Activated T-helper 1 cell treated with anti-CD3 and anti-CD28 coated beads, Interleukin-2, amount 50 U/mL, for 16 hours (primary cell): Measurements from ENCODE around the gene STOM.

ENCODE experiments used
- DNase-seq, 2 donors: peaks; one replicate each; pipeline ENCODE4 v3.0.0-alpha.2; 2020; ENCODE audit warnings: low read depth in 1 of 2, low spot score in 1 of 2

Gene STOM

GRCh38 chr9:121349009-121349408 is 21.0 kb downstream of the STOM start:
- DNase-seq, result no peak

- no peak for DNase-seq
Measured at GRCh38 chr9:121348221-121348620, 21.8 kb downstream of the STOM start.

DNA sequence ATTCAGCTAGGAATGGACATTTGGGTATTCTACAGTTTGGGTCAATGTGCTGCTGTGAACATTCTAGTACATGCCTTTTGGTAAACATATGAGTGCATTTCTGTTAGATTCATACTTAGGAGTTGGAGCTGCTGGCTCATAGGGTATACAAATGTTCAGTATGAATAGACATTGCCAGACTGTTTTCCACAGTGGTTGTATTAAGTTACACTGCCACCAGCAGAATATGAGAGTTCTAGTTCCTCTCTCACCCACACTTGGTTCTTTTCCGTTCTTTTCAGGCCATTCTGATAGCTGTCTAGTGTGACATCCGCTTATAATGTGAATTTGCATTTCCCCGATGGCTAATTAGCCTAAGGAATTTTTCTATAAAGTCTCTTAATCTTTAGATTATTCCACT is 25.0 kb downstream of the STOM start:
- DNase-seq, result no peak

- DNase-seq, result no peak
Measured at GRCh38 chr9:121344184-121344583, 25.9 kb downstream of the STOM start.

- no peak for DNase-seq
Measured at GRCh38 chr9:121340676-121341392, 29.2 kb downstream of the STOM start.

DNA sequence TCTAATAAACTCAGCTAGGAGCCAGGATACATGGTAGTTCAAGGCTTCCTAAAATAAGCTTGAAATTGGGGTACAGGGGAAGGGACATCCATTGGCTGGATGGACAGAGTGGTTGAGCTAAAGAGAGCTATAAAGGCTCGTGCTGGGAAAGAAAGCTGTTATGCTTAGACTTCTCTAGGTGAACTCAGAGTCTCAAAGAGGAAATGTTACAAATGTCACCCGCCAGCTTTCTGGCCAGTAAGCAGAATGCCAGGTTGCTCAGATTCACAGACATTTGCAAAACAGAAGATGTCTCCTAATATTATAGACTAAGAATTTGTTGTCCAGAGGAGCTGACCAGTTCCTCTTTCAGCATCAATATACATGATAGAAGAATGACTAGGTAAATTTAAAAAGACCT is 30.6 kb downstream of the STOM start:
- DNase-seq, result no peak

DNA sequence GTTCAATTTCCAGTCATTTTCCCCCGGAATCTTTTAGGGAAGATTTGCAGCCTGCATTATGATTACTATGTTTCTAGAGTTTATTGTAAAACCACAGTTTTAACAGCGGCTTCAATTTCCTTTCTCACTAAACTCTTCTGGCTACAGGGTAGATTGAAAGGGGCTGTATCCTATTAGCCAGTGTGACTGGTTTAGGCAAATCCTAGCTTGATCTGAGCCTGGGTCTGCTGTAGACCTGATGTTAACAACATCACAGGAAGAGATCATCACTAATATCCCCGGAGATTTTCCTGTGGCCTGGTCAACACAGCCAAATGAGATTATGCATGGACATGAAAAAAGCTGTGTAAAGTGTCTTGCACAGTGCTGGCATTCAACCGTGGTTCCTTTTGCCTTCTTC is 33.4 kb downstream of the STOM start:
- no peak for DNase-seq

- no peak for DNase-seq
Measured at GRCh38 chr9:121333950-121334773, 35.9 kb downstream of the STOM start.

- DNase-seq, result no peak
Measured at GRCh38 chr9:121331992-121332685, 37.9 kb downstream of the STOM start.

DNA sequence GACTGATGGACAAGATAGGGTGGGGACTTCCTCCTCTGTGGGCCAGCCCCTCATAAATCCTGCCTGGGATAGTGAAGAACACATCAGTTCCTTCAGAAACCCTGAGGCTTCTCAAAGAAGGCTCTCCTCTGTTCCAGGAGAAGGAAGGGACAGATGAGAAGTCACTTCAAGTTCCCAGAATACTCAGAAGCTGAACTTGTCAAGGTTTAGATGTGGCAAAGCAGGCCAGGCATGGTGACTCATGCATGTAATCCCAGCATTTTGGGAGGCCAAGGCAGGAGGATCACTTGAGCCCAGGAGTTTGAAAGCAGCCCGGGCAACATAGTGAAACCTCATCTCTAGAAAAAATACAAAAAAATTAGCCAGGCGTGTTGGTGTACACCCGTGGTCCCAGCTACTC is 38.5 kb downstream of the STOM start:
- DNase-seq, result no peak

DNA sequence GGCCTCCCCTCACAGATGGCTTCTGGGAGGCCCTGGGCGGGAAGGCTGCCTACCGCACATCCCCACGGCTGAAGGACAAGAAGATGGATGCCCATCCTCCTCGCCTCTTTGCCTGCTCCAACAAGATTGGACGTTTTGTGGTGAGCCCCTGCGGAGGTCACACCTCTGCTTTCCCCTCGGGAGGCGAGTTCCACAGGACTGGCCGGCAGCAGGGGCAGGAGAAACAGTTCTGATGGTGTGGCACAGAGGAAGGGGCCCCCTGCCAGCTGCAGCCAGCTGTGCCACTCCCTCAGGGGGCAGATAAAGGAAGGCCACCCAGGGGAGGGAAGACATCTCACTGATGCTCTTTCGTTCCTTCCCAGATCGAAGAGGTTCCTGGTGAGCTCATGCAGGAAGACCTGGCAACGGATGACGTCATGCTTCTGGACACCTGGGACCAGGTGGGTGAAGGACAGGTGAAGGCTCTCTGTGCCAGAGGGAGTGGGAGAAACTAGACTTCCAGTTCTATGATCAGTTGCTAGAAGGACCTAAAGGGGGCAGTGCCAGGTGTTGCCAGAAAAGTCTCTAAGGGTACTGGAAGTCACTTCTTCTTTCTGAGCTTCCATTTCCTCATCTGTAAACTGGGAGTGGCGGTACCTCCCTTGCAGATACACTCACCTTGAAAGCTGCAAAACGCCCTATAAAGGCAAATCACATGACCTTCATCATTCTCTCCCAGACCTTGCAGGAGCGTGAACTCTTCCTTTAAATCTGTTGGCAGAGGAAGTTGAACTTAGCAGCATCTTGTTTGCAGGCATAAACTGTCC is 41.0 kb downstream of the STOM start:
- no peak for DNase-seq

- DNase-seq, result no peak
Measured at GRCh38 chr9:121328476-121328875, 41.6 kb downstream of the STOM start.

DNA sequence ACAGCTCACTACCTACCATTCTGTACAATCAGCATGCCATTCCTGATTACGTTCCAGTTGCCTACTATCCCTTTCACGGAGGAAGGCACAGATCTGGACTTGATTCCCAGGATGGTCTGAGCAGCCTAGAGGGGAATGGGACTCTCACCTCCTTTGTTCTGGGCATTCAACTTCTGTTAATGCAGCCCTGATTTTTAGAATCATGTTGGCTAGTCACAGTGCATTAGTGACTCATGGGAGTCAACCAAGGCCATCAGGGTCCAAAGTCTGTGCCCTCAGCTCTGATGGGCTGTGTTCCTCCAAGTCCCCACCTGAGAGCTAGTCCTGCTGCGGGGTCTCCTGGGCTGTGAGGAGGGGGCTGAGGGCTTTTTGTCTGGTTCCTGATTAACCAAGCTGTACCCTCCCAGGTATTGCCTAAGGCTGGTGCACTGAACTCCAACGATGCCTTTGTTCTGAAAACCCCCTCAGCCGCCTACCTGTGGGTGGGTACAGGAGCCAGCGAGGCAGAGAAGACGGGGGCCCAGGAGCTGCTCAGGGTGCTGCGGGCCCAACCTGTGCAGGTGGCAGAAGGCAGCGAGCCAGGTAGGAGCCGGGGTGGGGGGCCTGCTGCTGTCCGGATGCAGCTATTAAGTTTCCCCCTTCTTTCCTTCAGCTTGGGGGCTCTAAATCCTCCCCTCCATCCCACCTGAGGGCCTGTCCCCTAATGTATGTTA is 43.0 kb downstream of the STOM start:
- no peak for DNase-seq

DNA sequence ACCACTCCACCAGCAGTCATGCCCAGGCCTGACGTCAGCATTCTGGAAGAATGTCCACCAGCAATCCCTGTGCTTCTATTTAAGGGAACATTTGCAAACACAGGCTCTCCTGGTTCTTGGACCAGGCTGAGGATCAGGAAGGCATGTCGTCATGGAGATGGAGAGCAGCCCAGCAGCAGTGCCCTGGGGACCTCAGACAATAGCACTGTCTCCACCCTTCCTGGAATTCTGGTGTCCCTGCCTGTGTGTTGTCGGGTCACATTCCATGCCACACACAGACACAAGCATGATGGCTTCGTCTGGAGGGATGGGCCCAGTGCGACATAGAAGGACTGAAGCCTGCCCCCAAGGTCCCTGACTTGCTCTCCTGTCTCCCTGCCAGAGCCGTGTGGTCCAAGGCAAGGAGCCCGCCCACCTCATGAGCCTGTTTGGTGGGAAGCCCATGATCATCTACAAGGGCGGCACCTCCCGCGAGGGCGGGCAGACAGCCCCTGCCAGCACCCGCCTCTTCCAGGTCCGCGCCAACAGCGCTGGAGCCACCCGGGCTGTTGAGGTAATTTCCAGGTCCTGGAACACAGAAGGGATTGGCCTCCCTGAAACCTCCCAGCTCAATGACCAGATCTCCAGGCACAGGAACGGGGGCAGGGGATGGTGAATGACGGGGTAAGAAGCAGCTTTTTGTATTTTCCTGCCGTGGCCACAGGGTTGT is 43.8 kb downstream of the STOM start:
- DNase-seq, result no peak

- DNase-seq, result no peak
Measured at GRCh38 chr9:121325387-121325786, 44.7 kb downstream of the STOM start.

GRCh38 chr9:121324755-121325154 is 45.3 kb downstream of the STOM start:
- no peak for DNase-seq

GRCh38 chr9:121324316-121324715 is 45.7 kb downstream of the STOM start:
- no peak for DNase-seq

DNA sequence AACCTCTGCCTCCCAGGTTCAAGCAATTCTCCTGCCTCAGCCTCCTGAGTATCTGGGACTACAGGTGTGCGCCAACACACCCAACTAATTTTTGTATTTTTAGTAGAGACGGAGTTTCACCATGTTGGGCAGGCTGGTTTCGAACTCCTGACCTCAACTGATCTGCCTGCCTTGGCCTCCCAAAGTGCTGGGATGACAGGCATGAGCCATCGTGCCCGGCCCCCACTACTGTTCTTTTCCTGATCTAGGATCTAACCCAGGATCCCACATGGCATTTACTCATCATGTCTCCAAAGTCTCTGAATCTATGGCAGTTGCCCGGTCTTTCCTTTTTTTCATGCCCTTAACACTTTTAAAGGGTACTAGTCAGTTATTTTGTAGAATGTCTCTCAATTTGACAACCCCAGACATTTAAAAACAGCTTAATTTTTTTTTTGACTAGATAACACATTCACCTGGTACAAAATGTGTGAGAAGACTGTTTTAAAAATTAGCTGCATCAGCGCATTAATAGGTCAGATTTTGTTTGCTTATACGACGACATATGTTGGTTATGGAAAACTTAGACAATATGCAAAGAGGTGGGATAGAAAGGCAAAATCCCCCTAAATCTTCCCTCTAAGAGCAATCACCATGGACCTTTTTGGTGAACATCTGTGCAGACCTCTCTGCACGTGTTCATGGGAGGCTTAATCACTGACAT is 46.5 kb downstream of the STOM start:
- no peak for DNase-seq

- DNase-seq, result no peak
Measured at GRCh38 chr9:121322737-121323448, 47.2 kb downstream of the STOM start.
